A549 (cell line): ENCODE measurements around the gene BPGM.

Experiments
- CBX2 ChIP-seq: fragments of 200-600 bp; sonication (generic); IDR thresholded peaks from 2 replicates; pipeline ENCODE4 v1.6.1; 2016; ENCODE audit warnings: low read depth, mild to moderate bottlenecking, borderline replicate concordance
- CHD2 ChIP-seq: fragments of 150-350 bp; IDR thresholded peaks from 2 replicates; pipeline ENCODE4 v1.6.1; 2014; ENCODE audit warnings: low read length; ENCODE audit not compliant: partially characterized antibody
- CTCF ChIP-seq: fragments of >200 bp; sonication (Bioruptor Twin); formaldehyde crosslinking; IDR thresholded peaks from 3 replicates; pipeline ENCODE4 v1.5.1; 2016
- GATA3 ChIP-seq: IDR thresholded peaks from 2 replicates; pipeline ENCODE4 v1.6.1; 2012; ENCODE audit warnings: borderline replicate concordance
- MAX ChIP-seq: IDR thresholded peaks from 2 replicates; pipeline ENCODE4 v1.6.1; 2012
- NR3C1 ChIP-seq: fragments of >200 bp; sonication (Bioruptor Twin); formaldehyde crosslinking; IDR thresholded peaks from 3 replicates; pipeline ENCODE4 v1.6.1; 2017
- POLR2A ChIP-seq: IDR thresholded peaks from 2 replicates; pipeline ENCODE4 v1.6.1; 2012; ENCODE audit warnings: mild to moderate bottlenecking, low read length
- RFX5 ChIP-seq: fragments of 450-650 bp; IDR thresholded peaks from 2 replicates; pipeline ENCODE4 v1.7.1; 2014; ENCODE audit warnings: antibody characterized with exemption, mild to moderate bottlenecking, moderate library complexity
- SMC3 ChIP-seq: fragments of >200 bp; sonication (Bioruptor Twin); formaldehyde crosslinking; IDR thresholded peaks from 3 replicates; pipeline ENCODE4 v1.6.1; 2018; ENCODE audit warnings: inconsistent platforms
- SREBF2 ChIP-seq: fragments of 450-650 bp; IDR thresholded peaks from 2 replicates; pipeline ENCODE4 v1.6.1; 2014; ENCODE audit warnings: mild to moderate bottlenecking, moderate library complexity

- no peak for TF ChIP-seq CTCF
- TF ChIP-seq RFX5: no peak
- TF ChIP-seq CBX2: no peak
- no peak for TF ChIP-seq CHD2
- TF ChIP-seq SMC3: no peak
- TF ChIP-seq MAX: no peak
- TF ChIP-seq SREBF2: no peak
- no peak for TF ChIP-seq POLR2A
- TF ChIP-seq NR3C1: no peak
- no peak for TF ChIP-seq GATA3
Observed at GRCh38 chr7:134636008-134636449, 10.6 kb upstream of the BPGM start.
